Cardiac muscle cell (in vitro differentiated cells and primary cell): ENCODE measurements around the gene RBM19. TPM values are rescaled to one million over a fixed set of nuclear protein-coding genes. Genes with fewer than 3 reads are reported as not detected.

Experiments
- DNase-seq, 2 donors: peaks; one replicate each; pipeline versions ENCODE4 v3.0.0 to v3.0.0-alpha.2; 2010 to 2017; ENCODE audit warnings: low read depth in 1 of 2, low spot score in 1 of 2
- H3K27ac ChIP-seq: fragments of 200-600 bp; sonication (generic); 2 replicates; pipeline ENCODE4 v1.5.1; 2016
- H3K27me3 ChIP-seq: fragments of 200-600 bp; sonication (generic); 2 replicates; pipeline ENCODE4 v1.6.0; 2016; ENCODE audit warnings: control low read depth
- H3K36me3 ChIP-seq: fragments of 200-600 bp; sonication (generic); 2 replicates; pipeline ENCODE4 v1.5.1; 2016; ENCODE audit warnings: control low read depth
- H3K4me1 ChIP-seq: fragments of 200-600 bp; sonication (generic); 2 replicates; pipeline ENCODE4 v1.8.1; 2017; ENCODE audit warnings: low read depth, mild to moderate bottlenecking, mixed run types
- H3K4me3 ChIP-seq: fragments of 200-600 bp; sonication (generic); 2 replicates; pipeline ENCODE4 v1.5.1; 2016; ENCODE audit warnings: mild to moderate bottlenecking
- H3K9me3 ChIP-seq: fragments of 200-600 bp; sonication (generic); 2 replicates; pipeline ENCODE4 v1.5.1; 2017; ENCODE audit warnings: low read depth, mild to moderate bottlenecking, control low read depth
- CTCF ChIP-seq: IDR thresholded peaks from 2 replicates; pipeline ENCODE4 v1.5.1; 2012; ENCODE audit warnings: low read depth, mild to moderate bottlenecking, low read length
- polyA plus RNA-seq: library from polyadenylated mRNA; unstranded; fragments of >200 nt; fragmentation: Nextera tagmentation; extraction: Ambion mirVana; gene quantifications from 2 replicates; pipeline ENCODE4 v1.2.1, GENCODE V29; 2016
- total RNA-seq: library from RNA; depleted of rRNA; stranded (reverse); fragments of >200 nt; gene quantifications from 2 replicates; pipeline ENCODE4 v1.2.3, GENCODE V29; 2016

Gene RBM19
- total and polyA plus RNA-seq, 2 experiments from 2014 or later: 28.1 to 31.0 TPM

- Histone ChIP-seq H3K4me3 (no peak overlapping the region), H3K36me3 (peaks cover 19% of the 10 kb centered on the region), H3K4me1 (no peaks in the 10 kb centered on the region), H3K9me3 (no peaks in the 10 kb centered on the region), H3K27ac (no peak overlapping the region), H3K27me3 (no peaks in the 10 kb centered on the region)
- TF ChIP-seq CTCF: no peak
- DNase-seq: no peak
Observed at GRCh38 chr12:113958108-113958507, 8.0 kb downstream of the RBM19 start.

GRCh38 chr12:113957627-113958026, 8.5 kb downstream of the RBM19 start:
- no peak for DNase-seq
- no peak for TF ChIP-seq CTCF
- no peaks in the 10 kb centered on the region for H3K9me3 ChIP-seq
- H3K36me3 ChIP-seq: peaks cover 19% of the 10 kb centered on the region
- H3K4me1 ChIP-seq: no peaks in the 10 kb centered on the region
- H3K4me3 ChIP-seq: no peak overlapping the region
- no peak overlapping the region for H3K27ac ChIP-seq
- no peaks in the 10 kb centered on the region for H3K27me3 ChIP-seq

DNA sequence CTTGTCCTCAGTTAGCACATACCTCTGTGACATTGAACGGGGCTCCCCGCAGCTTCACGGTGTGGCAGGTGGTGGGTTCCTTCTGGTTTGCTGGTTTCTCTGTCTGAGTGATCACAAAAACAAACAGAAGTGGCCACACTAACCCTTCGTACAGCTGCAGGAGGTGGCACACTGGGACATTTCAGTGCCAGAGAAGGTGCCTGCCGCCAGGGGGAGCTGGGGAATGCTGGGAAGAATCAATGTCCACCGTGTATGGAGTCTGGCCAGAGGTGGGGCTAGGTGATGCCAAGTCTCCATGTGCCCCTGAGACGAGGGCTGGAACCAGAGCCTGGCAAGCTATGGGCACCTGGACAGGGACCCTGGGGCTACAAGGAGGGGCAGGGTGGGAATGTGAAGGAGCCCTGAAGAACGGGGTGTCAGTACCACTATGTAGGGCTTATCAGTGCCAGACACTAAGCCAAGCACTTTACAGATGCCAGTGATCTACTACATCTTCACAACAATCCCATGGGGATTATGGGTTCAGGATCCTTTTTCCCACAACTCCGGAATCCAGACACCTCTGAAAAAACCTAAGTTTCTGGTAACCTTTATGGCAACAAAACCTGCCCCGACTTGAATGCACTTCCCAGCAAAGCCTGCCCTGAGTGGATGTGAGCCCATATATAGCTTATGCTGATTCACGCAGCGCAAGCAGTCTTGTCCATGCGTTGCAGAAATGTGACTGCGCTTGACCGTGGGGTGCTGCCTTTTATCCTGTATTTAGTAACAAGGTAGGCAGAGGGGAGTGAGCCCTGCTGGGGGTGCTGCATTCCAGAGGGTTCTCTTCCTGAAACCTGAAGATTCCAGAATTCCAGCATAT, 10.8 kb downstream of the RBM19 start:
- DNase-seq: peak; percentile 10 to 18
- TF ChIP-seq CTCF: peak; percentile 51
- Histone ChIP-seq H3K36me3 (peaks cover 7% of the 10 kb centered on the region), H3K4me3 (no peak overlapping the region), H3K4me1 (no peaks in the 10 kb centered on the region), H3K27ac (no peak overlapping the region), H3K9me3 (no peaks in the 10 kb centered on the region), H3K27me3 (no peaks in the 10 kb centered on the region)

- TF ChIP-seq CTCF: no peak
- DNase-seq: no peak
- peaks cover 7% of the 10 kb centered on the region for H3K36me3 ChIP-seq
- H3K9me3 ChIP-seq: no peaks in the 10 kb centered on the region
- H3K4me1 ChIP-seq: no peaks in the 10 kb centered on the region
- no peak overlapping the region for H3K4me3 ChIP-seq
- no peaks in the 10 kb centered on the region for H3K27me3 ChIP-seq
- H3K27ac ChIP-seq: no peak overlapping the region
Observed at GRCh38 chr12:113954547-113954946, 11.6 kb downstream of the RBM19 start.

DNA sequence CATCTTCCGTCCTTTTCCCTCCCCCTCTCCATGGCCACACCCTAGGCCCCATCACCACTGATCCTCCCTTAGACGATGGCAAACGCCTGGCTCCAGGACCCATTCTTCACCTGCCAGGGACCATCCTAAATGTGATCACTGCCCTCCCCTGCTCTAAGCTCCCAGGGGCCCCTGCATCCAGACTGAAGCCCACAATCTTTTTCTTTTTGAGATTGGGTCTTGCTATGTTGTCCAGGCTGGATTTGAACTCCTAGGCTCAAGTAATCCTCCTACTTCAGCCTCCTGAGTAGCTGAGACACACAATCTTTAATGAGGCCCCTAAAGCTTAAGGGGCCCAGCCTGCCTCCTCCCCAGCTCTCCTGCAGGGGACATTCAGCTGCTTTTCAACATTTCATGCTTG, 15.3 kb downstream of the RBM19 start:
- H3K36me3 ChIP-seq: peaks cover 7% of the 10 kb centered on the region
- H3K4me3 ChIP-seq: no peak overlapping the region
- H3K27ac ChIP-seq: no peak overlapping the region
- H3K4me1 ChIP-seq: no peaks in the 10 kb centered on the region
- no peaks in the 10 kb centered on the region for H3K9me3 ChIP-seq
- no peaks in the 10 kb centered on the region for H3K27me3 ChIP-seq
- TF ChIP-seq CTCF: no peak
- no peak for DNase-seq
